GM19035 (cell line): ENCODE data around the gene CIB1.
"Not testable (repeated sequence)": the region's sequence is repeated elsewhere in the genome, so short reads cannot be mapped to it uniquely, and the experiment has no call there.

Source experiments
- ATAC-seq: cut with Tn5 transposase; IDR thresholded peaks from one replicate; pipeline ENCODE4 v1.9.1; 2021; ENCODE audit not compliant: unreplicated experiment

CIB1 gene

DNA sequence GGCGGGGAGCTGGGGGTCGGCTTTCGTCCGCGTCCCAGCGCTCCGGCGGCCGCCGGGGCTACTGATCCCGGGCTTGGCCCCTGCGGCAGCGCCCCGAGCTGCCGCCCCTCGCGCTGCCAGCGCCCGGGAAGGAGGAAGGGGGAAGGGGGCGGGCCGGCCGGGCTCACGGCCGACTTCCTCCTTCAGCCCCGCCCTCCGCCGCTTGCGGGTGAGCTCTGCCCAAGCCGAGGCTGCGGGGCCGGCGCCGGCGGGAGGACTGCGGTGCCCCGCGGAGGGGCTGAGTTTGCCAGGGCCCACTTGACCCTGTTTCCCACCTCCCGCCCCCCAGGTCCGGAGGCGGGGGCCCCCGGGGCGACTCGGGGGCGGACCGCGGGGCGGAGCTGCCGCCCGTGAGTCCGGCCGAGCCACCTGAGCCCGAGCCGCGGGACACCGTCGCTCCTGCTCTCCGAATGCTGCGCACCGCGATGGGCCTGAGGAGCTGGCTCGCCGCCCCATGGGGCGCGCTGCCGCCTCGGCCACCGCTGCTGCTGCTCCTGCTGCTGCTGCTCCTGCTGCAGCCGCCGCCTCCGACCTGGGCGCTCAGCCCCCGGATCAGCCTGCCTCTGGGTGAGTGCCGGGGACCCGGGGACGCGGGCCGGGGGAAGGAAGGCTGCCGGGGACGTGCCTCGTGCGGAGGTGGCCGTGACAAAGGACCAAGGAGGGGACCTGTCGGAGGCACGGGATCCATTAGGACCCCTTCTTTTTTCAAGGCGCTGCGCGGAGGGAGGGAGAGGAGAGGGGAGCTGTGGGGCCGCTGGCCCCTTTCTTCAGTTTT is 32.4 kb downstream of the CIB1 start, which contains the start of gene SEMA4B:
TSS of gene SEMA4B (plus strand) at position 201 of the 814 bp plus-strand sequence. CDS start at position 450, 249 bp downstream.
- peak; percentile 78 for ATAC-seq

DNA sequence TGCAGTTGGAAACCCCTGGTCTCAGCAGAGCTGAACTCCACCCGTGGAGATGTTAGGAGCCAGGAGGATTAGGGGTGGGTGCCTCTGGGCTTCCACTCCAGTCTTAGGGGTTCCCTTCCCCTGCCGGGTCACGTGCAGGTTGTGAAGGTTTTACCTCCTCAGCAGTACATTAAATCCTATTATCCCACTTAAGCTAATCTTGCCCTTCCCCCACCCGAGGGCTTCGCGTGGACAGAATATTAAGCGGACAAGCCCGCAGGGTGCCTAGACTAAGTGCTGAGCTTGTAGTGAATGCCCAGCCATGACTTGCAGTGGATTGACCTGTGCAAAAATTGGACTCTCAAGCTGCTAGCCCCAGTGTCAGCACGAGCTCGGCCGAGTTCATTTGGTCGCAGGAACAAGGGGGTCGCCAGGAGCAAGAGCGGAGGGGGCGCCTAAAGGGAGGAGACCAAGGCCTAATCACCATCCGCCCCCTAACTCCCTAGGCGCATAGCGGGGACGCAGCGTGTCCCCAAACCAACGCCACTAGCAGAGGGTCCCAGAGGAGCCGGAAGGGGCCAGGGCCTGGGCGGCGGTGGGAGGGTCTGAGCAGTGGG is 33.1 kb downstream of the CIB1 start:
- ATAC-seq: no peak

DNA sequence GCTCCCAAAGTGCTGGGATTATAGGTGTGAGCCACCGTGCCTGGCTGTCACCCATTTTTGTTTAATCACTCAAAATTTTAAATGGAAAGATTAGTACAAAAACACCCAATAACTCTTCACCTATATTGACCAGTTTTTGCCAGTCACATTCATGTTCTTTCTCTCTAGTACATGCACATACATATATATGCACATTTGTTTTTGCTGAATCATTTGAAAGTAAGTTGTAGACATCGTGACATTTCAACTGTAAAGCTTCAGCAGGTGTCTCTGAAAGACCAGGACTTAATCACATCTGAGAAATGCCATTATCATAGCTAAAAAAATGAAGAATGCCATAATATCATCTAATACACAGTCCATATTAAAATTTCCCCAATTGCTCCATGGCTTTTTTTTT is 39.1 kb downstream of the CIB1 start:
- ATAC-seq: no peak

DNA sequence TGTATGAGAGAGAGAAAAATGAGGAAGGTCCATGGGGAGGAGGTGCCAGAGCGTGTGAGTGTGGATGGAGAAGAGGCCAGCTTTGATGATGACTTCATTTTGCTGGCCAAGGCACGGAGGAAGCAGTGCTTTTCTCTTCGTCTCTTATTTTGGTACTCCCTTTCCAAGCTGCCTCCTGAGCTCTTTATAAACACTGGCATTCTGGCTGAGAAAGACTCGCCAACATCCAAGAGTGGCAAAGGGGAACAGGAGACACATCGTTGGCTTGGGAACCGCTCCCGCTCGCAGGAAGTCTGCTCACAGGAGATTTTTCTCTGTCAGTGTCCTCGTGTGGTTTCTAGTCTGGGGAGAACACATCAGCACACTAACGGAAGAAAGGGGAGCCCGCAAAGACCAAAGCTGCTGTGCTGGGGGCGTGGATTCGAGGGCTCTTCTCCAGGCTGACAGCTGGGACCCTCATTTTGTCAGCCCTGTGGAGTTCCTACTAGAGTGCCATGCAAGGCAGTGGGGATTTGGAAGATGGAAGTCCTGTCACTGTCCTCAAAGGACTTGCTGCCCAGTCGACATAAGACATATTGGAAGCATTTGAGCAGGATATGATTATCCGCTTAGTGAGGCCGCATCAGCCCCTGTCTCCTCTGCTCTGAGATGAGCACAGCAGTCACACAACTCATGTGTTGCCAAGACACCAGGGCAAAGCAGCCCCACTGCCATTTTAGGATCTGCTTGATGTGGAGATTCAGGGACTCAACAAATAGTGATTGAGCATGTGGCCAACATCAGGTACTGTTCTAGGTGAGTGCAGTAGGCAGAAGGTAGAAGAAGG is 40.6 kb downstream of the CIB1 start:
- no peak for ATAC-seq

DNA sequence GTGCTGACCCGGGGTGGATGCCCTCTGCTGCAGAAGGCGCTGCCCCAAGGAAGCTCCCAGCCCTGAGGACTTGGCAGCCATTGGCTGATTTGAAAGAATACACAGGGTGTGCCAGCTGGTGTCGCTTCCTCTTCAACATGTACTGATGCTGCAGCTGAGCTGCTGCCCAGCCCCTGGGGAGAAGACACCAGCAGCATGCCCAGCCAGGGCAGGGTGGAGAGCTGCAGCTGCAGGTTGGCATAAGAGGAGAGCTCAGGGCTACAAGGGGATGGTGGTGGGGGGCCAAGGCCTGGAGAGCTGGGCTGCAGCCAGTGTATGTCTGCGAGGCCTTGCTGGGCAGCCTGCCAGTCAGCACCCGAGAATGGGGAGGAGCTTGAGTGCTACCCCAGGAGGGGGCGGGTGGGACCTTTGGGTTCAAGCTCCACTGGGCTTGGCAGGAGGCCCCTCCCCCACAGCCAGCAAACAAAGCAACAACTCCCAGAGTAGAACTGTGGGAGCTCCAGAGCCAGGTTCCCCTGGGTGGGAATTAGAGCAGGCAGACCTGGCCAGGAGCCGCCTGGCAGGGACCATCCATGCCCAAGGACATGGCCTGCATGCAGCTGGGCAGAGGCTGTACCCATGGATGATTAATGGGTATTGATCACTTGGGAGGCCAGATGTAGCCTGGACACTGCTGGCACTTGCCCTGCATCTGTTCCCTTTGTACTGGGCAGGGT is 41.8 kb downstream of the CIB1 start:
- peak; percentile 54 for ATAC-seq

DNA sequence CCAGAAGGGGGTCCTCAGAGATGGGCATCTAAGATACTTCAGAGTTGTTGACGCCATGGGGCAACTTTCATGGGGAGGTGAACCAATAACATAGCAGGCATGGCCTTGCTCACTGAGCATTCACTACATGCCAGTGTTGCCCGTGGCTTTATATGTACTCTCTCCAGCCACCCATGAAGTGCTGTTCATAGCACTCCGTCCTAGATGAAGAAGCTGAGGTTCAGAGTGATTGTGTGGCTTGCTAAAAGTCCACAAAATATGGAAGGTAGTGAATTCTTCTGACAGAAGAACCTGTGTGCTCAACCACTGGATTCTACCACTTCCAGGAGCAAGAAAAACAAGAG is 42.4 kb downstream of the CIB1 start:
- peak; percentile 15 for ATAC-seq

DNA sequence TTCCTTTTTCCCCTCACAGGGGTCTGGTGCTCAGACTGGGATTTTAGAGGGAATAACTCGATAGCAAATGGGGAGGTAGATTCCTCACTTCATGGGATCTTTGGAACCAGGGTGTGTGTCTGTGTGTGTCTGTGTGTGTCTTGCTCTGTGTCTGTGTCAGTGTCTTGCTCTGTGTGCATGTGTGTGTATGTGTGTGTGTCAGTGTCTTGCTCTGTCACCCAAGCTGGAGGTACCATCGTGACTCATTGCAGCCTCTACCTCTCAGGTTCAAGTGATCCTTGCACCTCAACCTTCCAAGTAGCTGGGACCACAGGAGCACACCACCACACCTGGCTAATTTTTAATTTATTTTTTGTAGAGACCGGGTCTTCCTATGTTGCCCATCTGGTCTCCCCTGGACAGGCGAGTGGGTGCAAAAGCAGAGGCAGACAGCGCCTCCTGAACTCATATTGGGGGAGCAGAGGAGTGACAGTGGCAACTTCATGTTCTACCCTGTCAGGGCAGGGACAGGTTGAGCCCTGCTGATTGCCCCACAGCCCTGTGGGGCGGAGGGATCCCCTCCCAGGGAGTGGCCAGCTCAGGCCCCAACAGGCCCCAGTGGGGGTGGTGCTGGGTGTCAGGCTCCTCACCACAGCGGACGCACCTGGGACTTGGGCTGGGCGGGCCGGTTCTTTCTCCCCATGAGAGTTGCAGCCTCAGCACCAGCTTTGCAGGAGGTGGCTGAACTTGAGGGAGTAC is 43.0 kb downstream of the CIB1 start:
- peak; percentile 63 for ATAC-seq

DNA sequence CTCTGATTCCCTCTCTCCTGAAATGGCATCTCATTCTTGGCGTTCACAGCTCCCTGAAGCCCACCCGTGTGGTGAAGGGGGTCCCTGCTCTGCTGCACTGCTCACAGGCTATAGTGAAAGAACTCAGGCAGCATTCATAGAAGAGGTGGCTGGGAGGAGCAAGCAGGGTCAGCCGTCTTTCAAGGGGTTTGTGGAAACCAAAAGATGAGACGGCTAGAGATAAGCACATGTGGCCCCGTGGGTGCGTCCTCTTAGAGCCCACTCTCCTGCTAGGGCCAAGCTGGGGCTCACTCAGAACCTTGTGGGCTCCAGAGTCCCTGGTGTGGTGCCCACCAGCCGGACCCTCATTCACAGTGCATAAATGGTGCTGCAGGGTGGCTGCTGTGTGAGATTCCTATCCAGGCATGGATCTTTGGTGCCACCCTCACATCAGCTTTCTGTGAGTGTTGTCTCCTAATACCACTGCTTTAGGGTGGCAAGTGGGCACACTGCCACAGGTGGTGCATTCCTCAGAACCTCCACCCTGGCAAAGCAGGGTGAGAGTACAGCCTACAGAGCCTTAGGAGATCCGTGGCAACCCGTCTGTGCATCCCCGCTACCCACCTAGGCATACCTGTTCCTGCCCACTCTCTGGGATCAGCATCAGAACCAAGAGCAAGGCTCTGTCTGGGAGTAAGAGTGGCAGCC is 43.8 kb downstream of the CIB1 start:
- ATAC-seq: no peak

DNA sequence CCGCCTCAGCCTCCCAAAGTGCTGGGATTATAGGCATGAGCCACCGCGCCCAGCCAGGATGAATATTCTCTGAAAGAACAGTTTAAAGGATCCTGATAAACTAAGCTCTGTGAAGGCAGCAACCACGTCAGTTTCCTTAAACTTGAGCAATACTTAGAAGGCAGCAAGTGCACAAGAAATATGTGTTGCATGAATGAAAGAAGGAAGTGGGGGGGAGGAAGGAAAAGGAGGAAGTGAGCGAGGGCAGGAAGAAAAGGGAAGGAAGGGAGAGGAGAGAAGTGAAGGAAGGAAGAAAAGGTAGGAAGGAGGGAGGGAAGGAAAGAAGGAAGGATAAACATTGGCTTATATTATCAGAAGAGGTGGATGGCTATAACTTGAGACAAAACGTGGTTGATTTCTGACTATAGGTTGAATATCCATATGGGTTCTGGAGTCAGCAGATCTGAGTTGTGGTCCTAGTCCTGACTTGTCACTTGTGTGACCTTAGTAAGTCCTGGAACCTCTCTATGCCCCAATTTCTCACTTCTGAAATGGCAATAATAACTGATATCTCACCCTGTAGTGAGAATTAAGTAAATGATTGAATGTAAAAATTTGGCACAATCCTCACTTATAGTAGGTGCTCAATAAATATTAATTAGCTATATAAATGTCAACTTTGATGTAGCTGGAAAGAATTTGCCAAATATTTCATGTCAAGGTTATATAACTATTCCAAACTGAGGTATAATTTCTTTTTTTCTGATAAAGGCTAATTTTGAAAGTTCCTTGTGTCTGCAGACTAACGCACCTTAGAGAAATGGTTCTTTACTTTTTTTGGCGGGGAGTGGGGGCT is 44.6 kb downstream of the CIB1 start:
- ATAC-seq: no peak

DNA sequence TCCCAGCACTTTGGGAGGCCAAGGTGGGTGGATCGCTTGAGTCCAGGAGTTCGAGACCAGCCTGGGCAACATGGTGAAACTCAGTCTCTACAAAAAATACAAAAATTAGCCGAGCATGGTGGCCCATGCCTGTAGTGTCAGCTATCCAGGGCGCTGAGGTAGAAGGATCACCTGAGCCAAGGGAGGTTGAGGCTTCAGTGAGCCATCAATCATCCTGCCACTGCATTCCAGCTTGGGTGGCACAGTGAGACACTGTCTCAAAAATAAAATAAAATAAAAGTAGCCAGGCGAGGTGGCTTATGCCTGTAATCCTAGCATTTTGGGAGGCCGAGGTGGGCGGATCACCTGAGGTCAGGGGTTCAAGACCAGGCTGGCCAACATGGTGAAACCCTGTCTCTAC is 45.7 kb downstream of the CIB1 start:
- ATAC-seq: not testable (repeated sequence)

DNA sequence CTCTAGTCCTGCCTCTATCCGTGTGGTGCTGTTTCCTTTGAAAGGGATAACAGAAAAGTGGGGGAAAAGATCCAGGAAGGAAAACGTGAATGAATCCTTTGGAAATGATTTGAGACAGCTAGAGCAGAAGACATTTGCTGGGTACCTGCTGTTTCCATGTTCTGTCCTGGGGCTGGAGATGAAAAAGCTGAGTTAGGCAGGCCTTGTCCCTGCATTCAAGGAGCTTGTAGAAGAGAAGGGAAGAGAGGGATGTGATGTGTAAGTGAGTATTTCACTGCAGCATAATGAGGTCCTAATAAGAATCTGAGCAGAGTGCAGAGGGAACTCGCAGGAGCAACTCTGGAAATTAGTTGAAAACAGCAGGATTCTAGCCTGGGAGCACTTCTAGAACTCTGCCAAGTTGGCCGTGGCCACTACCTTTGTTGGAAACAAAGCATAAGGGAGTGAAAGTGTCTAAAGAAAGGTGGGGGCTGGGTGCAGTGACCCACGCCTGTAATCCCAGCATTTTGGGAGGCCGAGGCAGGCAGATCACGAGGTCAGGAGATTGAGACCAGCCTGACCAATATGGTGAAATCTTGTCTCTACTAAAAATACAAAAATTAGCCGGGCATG is 46.4 kb downstream of the CIB1 start:
- ATAC-seq: no peak

DNA sequence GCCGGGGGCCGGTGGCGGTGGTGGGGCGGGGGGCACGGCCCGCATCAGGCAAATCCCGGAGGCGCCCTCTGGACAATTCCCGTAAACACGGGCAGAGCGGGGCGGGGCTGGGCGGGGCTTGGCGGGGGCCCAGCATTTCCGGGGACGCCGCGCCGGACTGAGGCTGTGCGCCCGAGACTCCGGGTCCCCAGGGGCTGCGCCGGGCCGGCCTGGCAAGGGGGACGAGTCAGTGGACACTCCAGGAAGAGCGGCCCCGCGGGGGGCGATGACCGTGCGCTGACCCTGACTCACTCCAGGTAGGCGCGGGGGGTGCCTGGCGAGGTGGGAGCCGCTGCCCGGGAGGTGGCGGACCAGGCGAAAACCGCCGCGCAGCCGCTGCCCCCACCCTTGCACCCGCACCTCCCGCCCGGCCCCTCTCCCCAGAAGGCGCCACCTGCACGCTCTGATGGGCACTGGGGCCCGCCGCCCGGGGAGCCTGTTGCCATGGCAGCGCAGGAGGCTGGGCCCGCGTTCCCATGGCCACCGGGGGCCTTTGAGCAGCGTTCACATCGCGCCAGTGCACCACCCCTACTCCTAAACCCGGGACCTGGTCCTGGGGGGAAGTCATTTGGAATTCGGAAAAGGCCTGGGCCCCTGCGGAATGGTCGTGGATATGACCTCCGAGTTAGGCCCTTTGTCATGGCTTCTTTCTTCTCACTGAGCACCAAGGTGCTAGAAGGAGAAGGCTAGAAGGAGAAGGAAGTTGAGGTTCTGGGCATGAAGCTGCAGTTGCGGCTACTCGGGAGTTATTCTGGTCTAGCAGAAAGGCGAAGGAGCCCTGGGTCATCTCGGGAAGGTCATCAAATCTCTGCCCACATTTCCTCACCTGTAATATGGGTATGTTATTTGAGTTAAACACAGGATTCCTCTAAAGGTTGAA is 48.7 kb downstream of the CIB1 start:
- ATAC-seq: peak; percentile 78

DNA sequence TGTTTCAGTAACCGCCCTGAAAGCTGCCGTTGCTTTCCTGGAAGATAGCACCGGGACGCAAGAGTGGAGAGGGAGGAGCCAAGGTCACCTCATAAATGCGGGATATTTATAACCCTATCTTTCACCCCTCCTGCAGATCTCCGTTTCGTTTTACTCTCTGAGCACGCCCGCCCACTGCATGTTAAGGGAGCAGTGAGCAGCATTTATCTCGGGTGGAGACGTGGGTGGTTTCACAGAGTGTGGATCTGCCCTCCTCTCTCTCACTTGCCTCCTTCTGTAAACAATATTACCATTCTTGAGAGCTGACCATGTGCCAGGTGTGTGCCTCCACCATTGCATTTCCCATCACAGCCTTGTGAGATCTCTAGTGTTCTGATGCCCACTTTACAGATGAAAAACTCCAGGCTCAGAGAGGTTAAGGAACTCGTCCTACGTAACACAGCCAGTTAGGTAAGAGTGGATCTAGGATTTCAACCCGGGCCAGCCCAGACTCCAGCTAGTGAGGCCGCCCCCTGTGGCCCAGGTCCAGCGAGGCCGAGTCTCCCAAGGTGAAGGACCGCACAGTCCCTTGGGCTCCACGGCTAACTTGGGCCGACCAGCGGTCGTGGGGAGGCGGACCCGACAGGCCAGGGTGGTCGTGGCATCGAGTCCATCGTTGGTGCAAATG is 49.5 kb downstream of the CIB1 start:
- ATAC-seq: peak; percentile 50

DNA sequence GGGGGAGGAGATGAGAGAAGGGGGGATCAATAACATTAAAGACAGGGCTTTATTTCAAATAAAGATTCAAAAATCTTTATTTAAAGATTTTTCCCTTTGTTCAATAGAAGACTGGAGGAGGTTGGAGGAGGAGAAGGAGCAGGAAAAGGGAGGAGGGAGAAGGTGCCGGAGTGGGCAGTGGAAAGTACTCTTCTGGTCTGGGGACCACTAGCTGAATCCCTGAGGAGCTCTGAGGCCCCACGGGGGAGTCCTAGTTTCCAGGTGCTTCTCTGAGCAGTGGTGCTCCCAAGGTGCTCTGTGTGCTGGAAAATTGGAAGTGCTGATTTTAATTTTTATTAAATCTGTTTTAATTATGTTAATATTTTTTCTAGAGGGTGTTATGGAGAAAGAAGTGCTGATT is 52.0 kb downstream of the CIB1 start:
- ATAC-seq: no peak
